Measurements from ENCODE around the gene BMP6.

Gene BMP6

DNA sequence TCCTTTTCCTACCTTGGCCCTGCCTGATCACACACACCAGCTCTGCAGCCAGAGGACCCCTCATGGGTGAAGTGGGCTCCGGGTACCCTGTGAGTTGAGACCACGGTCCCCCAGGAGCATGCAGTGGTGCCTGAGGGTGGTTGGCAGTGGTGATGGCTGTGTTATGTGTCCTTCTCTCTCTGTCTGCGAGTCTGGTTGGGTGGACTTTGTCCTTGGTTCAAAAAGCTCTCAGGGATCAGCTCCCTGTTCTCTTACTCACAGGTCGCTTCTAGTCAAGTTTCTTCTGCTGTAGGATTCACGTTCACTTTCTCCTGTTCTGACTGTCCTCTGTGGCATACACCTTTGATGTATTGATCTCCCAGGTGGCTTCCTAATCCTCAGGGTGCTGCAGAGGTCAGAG lies 100.1 kb downstream of the BMP6 start:
- DNase-seq, result no peak

GRCh38 chr6:7827142-7827541 lies 101.2 kb downstream of the BMP6 start:
- no peak for DNase-seq

GRCh38 chr6:7828124-7828523 lies 102.2 kb downstream of the BMP6 start:
- no peak for DNase-seq

DNA sequence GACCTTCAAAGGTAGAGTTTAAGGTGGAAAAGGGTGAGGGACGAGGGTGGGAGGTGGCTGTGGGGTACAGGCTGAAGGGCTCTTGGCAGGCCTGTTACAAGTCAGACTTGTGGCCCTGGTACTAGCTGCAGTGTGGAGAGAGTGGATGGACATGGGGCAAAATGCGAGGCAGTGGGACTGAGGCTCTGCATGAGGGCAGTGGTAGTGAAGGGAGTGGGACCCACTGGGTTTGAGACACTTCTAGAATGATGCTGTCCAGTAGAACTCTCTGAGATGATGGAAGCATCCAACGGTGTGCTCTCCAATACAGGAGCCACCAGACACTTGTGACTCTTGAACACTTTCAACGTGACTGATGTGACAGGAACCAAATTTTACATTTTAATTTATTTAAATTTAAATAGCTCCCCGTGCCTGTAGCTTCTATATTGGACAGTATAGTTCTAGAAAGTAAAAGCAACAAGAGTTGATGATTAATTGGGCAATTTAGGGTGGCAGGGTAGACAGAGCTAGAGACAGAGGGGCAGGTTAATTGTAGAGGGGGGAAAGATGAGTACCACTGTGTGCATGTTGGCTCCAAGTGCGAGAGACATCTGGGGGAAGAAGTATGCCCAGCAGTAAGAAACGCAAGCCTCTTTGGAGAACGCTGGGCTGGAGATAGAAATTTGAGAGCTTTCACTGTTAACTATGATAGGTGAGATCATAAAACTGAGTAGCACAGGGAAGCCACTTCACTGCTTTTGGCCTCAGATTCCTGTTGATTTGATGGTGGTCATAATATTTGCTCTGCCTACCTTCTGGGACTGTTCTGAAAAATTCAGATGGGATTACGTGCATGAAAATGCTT lies 107.2 kb downstream of the BMP6 start:
- no peak for DNase-seq

- DNase-seq, result no peak
Measured at GRCh38 chr6:7833751-7834070, 107.8 kb downstream of the BMP6 start.

DNA sequence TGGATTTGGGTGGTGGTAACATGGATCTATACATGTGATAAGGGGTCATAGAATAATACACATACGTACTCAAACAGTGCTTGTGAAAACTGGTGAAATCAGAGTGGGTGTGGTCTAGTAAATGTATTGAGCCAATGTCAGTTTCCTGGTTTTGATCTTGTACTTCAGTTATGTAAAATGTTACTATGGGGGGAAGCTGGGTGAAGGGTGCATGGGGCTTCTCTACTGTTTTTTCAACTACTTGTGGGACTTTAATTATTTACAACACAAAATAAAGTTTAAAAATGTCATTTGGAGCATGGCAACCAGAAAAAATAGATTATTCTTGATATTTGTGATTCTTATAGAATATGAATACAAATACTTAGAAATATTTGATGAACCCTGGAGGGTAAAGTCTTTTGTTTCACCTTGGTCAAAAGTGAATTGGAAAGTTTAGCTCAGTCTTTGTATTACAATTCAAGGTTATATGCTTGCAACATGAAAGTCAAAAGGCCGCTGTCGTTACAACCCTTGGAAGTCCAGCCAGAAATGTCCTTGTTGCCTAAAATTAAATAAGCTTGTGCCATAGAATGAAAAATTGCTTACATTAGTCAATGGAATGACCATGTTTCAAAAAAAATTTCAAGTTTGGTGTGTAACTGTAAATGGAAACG lies 110.6 kb downstream of the BMP6 start:
- DNase-seq, result no peak

DNA sequence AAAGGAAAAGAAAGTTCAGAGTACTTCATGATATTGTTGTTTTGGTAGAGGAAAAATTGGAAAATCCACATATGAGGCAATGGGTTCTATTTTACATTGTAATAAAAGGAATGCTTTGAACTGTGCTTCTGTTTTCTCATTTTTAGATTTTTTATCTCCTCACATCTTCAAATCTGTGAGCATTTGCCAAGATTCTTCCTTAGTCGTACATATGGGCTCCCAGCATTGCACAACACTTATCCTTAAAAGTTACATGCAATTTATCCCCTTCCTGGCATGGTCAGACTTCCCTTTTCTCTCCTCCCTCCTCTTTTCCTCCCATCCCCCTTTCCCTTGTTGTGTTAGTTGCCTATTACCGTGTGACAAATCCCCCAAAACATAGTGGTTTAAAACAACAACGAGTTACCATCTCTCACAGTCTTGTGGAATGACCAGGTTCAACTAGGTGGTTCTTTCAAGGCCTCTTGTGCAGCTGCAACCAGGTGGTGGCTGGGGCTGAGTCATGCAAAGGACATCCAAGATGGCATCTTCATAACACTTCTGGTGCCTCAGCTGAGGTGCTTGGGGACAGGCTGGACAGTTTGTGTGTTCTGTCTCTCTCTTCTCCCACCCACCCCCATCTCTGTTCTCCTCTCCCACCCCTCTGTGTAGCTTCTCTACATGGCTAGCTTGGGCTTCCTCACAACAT lies 116.0 kb downstream of the BMP6 start:
- DNase-seq, result no peak

DNA sequence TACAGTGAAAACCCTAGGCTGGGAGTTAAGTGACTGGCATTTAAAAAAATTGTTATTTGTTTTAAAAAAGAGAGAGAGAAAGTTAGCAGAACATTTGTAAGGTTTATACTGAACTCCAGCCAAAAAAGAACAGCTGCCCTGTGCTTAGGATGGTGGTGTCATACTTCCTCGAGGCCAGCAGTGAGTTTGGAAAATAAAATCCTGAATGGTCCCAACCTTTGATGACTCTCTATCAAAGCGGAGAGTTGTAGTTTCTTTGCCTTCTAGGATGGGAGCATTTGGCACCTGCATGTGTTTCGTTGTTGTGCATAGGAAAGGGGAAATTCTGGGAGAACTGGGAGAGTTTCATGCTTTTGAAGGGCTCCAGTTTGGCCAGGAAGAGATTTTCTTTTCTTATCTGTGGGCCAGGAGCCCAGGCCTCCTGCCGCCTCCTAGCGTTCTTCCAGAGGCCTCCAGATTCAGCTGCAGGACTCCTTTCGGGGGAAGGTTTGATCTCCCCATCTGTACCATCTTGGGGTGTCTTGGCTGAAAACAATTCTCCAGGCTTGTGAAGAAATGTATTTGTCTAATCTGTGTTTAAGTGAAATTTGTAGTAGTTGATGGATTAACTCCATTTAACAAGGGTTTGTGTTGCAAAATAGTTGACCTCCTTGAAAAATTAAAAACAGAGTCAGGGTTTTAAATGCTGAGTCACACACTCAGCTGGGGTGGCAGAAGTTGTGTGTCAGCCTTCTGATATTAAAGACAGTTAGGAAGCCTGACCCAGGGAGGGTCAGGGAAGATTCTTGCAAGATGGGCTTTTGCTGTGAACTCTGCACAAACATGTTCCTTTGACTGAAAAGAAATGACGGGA lies 121.3 kb downstream of the BMP6 start:
- no peak for DNase-seq

DNA sequence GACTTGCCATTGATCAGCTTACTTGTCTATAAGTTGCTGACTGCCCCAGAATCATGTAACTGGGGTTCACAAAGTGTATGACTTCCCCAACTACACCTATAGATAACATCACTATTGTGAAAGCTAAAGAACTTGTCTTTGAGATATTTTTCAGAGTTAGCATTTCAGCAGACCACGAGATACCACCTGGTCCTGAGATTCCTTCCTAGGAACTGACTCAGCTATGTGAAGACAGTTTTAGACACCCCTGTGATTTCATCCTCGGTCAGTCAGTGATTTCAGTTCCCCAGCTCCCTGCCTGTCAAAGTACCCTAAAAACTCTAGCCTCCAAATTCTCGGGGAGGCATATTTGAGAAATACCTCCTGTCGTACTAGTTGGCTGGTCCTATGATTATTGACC lies 122.3 kb downstream of the BMP6 start:
- no peak for DNase-seq

GRCh38 chr6:7851780-7852179 lies 125.9 kb downstream of the BMP6 start:
- DNase-seq, result no peak

DNA sequence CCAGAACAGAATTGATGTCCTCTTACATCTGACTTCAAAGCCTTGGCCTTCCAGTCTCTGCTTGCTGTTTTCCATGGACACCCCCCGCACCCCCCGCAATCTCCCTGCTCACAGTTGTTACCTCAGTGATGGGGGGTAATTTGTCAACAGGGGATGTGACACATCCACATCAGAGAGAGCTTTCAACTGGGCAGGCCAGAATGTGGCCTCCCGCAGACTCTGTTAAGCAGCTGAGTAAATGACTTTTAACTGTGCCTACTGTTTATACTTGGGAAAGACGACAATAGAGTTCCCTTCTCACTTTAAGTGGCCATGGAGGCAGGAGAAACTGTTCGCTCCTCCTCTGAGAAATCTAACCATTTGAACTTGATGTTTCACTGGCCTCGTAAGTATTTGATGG lies 133.7 kb downstream of the BMP6 start:
- no peak for DNase-seq

DNA sequence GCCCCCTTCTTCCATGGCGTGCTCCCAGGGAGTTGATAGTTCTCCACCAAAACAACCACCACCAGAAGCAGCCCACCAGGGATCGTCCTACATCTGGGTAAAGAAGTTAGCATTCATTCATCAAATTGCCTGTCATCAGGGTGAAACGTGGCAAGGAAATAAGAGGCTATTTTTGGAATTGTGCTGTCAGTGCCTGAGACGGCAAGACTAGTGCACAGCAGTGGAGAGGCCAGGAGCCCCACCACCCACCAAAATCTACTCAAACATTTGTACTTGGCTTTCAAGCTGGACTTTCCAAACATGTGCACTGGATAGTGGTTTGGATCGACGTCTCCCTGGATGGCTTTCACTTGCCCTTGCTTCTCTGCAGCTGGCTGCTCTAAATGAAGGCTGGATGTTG lies 139.9 kb downstream of the BMP6 start:
- no peak for DNase-seq

DNA sequence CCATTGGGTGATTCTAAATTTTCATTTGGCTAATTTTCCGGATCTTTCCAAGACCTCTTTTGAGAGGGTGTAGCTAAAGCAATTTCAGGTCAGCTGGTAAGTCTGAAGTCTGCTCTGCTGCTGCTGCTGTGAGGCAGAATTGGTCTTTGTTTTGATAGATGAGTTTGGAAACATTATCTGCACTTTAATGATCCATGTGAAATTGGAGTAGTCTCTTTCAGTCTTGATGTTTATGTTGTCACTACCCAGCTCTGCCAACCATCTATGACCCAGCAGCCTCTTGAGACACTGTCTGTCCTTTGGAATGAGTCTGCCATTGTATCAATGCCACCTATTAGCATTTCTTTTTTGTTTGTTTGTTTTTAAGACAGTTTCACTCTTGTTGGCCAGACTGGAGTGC lies 140.6 kb downstream of the BMP6 start:
- DNase-seq, result no peak

DNA sequence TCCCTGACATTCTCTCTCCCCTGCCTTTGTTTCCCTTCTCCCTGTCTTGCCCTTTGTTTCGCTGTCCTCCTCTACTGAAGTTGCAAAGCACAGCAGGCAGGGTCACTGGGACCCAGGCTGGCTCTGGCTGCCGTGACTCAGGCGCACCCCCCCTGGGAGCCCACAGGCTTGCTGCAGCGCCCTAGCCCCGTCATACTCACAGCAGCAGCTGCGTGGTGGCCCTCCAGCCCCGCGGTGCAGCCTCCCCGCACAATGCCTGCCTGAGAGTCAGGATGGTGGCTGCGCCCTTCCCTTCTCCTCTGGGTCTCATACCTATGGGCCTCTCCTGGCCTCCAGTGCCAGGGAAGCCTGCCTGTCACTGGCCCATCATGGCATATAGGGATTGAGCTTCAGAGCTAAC lies 143.0 kb downstream of the BMP6 start:
- no peak for DNase-seq

DNA sequence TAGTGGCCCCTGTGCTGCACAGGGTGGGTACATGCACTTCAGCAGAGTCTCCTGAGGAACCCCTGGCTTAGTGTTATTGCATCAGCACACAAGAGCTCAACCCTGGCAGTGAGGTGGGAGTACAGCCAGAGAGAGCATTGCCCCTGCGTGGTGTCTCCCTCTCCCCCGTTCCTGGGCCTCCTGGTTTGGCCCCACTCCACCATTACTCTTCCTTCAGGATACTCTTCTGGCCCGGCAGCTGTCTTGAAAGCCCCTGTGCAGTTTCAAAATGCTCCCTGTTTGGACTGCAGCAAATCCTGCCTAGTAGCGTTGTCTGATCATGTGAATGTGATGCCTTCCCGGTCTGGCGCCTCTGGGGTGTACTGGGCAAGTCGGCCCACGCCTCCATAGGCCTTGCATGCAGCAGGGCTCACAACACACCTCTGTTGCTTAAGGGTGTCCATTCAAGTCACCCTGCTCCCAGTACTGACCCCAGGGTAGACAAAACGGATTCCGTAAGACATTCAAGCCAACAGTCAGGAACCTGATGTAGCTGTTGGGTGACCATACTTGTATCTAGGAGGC lies 152.6 kb downstream of the BMP6 start:
- DNase-seq, result no peak

GRCh38 chr6:7879043-7879442 lies 153.1 kb downstream of the BMP6 start:
- DNase-seq, result no peak

GRCh38 chr6:7879579-7879978 lies 153.7 kb downstream of the BMP6 start:
- DNase-seq, result no peak

DNA sequence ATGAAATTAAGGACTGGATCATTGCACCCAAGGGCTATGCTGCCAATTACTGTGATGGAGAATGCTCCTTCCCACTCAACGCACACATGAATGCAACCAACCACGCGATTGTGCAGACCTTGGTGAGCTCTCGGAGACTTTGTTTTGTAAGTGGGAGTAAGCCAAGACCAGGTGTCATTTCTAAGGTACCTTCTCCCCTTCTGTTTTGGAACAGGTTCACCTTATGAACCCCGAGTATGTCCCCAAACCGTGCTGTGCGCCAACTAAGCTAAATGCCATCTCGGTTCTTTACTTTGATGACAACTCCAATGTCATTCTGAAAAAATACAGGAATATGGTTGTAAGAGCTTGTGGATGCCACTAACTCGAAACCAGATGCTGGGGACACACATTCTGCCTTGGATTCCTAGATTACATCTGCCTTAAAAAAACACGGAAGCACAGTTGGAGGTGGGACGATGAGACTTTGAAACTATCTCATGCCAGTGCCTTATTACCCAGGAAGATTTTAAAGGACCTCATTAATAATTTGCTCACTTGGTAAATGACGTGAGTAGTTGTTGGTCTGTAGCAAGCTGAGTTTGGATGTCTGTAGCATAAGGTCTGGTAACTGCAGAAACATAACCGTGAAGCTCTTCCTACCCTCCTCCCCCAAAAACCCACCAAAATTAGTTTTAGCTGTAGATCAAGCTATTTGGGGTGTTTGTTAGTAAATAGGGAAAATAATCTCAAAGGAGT lies 154.2 kb downstream of the BMP6 start:
- no peak for DNase-seq

- no peak for DNase-seq
Measured at GRCh38 chr6:7880718-7881107, 154.8 kb downstream of the BMP6 start.

- DNase-seq, result no peak
Measured at GRCh38 chr6:7881765-7882500, 156.0 kb downstream of the BMP6 start.
